ENCODE measurements around the gene MYO1E. TPM values are rescaled to one million over a fixed set of nuclear protein-coding genes. Genes with fewer than 3 reads are reported as not detected.

The MYO1E gene
- total and polyA plus RNA-seq, 2 of the 4 experiments (the other 2 are of a cell fraction) = 13.4 to 37.3 TPM

DNA sequence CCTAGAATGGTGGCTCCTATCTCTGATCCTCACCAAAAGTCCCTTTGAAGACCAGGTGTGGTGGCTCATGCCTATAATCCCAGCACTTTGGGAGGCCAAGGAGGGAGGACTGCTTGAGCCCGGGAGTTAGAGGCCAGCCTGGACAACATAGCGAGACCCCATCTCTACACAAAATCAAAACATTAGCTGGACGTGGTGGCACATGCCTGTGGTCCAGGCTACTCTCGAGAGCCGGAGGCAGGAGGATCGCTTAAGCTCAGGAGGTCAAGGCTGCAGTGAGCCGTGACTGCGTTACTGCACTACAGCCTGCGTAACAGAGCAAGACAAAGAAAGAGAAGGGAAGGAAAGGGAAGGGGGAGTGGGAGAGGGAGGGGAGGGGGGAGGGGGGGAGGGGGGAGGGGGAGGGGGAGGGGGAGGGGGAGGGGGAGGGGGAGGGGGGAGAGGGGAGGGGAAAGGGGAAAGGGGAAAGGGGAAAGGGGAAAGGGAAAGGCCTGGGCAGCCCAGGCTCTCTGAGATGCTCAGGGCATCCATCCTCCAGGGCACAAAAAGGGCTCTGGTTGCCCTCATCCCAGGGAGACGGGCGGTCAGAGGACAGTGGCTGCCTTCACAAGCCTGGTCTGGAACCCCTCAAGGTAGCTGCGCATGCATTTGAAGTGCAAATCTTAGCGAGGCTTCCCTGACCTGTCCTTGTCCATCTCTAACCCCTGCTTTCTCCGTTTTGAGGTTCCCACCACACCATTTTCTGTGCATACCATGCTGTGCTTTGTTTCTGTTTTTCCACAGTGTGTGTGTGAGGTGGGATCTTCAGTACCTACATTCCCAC is 89.9 kb downstream of the MYO1E start:
- H2BK20ac ChIP-seq (ENCODE audit: low read depth, low read length) = no peak overlapping the region
- peaks cover 16% of the 10 kb centered on the region for H3K9me1 ChIP-seq (ENCODE audit: insufficient read depth, low read length)
- DNase-seq (no peak), ATAC-seq (ENCODE audit: low read depth) (no peak)
- H4K91ac ChIP-seq (ENCODE audit: insufficient read depth, low read depth, low read length) = no peak overlapping the region
- H3K9me3 ChIP-seq (ENCODE audit: control insufficient read depth, insufficient read depth, low read length) = no peaks in the 10 kb centered on the region
- H2AK5ac ChIP-seq (ENCODE audit: low read depth, low read length) = no peak overlapping the region
- H3K4me3 ChIP-seq (ENCODE audit: insufficient read depth, low read depth, low read length) = no peak overlapping the region
- no peaks in the 10 kb centered on the region for H3K27me3 ChIP-seq (ENCODE audit: control insufficient read depth, insufficient read depth, low read length)
- 94% methylated on average over 2 of the region's 14 CpGs; no CpG with 5 or more reads in 1 of the 2 experiments for WGBS, 2 experiments (ENCODE audit: extremely low coverage in 2 of 2, insufficient read length in 1 of 2)
- in situ Hi-C loops (cut with MboI; ENCODE audit: low sequenced_read_pairs) (no loop called here), intact Hi-C loops (cut with micrococcal nuclease) (no loop called here), dilution Hi-C loops (cut with HindIII; ENCODE audit: low sequenced_read_pairs, unreplicated experiment) (no loop called here)
- no peak overlapping the region for H4K5ac ChIP-seq (ENCODE audit: low read depth, low read length)
- H3K56ac ChIP-seq (ENCODE audit: extremely low read depth, insufficient read depth, low read length) = no peak overlapping the region
- 0 out of 2 replicates have a peak, but pooled peaks cover 8% of the 10 kb centered on the region for H4K20me1 ChIP-seq (ENCODE audit: insufficient read depth, low read length)
- no peak overlapping the region for H2AFZ ChIP-seq (replicated peaks; ENCODE audit: low read length, poor library complexity)
- no peak overlapping the region for H3K4ac ChIP-seq (ENCODE audit: low read depth, low read length)
- no peak overlapping the region for H3K27ac ChIP-seq (ENCODE audit: insufficient read depth, low read length)
- no peak overlapping the region for H4K8ac ChIP-seq (ENCODE audit: low read depth in 2 of 2, low read length in 2 of 2)
- H2BK15ac ChIP-seq (ENCODE audit: low read depth, low read length) = no peak overlapping the region
- TF ChIP-seq MAFK (IDR thresholded peaks at IDR 0.05; ENCODE audit: low read depth, low read length) (no peak), SMC3 (IDR thresholded peaks at IDR 0.05; ENCODE audit: low read depth, low read length) (no peak), MXI1 (IDR thresholded peaks at IDR 0.05; ENCODE audit: borderline replicate concordance, low read depth, low read length) (no peak), RAD21 (IDR thresholded peaks at IDR 0.05; ENCODE audit: low read length) (no peak), CEBPB (IDR thresholded peaks at IDR 0.05; ENCODE audit: low read depth, low read length) (no peak), RFX5 (IDR thresholded peaks at IDR 0.05; ENCODE audit: low read depth, low read length) (no peak), RCOR1 (IDR thresholded peaks at IDR 0.05; ENCODE audit: insufficient replicate concordance, low read length) (no peak), BHLHE40 (IDR thresholded peaks at IDR 0.05; ENCODE audit: low read depth, low read length) (no peak), NFE2L2 (IDR thresholded peaks at IDR 0.05; ENCODE audit: low read depth, low read length) (no peak), FOS (IDR thresholded peaks at IDR 0.05; ENCODE audit: low read depth, low read length) (no peak), MAZ (IDR thresholded peaks at IDR 0.05; ENCODE audit: borderline replicate concordance, low read depth, low read length) (no peak), POLR2A (IDR thresholded peaks at IDR 0.05; ENCODE audit: low read depth, low read length) (no peak)
- TF ChIP-seq, protein P1, sequence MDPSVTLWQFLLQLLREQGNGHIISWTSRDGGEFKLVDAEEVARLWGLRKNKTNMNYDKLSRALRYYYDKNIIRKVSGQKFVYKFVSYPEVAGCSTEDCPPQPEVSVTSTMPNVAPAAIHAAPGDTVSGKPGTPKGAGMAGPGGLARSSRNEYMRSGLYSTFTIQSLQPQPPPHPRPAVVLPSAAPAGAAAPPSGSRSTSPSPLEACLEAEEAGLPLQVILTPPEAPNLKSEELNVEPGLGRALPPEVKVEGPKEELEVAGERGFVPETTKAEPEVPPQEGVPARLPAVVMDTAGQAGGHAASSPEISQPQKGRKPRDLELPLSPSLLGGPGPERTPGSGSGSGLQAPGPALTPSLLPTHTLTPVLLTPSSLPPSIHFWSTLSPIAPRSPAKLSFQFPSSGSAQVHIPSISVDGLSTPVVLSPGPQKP (IDR thresholded peaks at IDR 0.05; ENCODE audit: borderline replicate concordance, low read depth, low read length) = no peak
- H2BK5ac ChIP-seq (ENCODE audit: low read depth, low read length, poor library complexity, severe bottlenecking) = no peak overlapping the region
- H3K36me3 ChIP-seq (ENCODE audit: control insufficient read depth, insufficient read depth, low read length) = no peaks in the 10 kb centered on the region
- H3K79me1 ChIP-seq (ENCODE audit: low read depth in 1 of 2, low read length in 2 of 2) = peaks cover 56 to 64% of the 10 kb centered on the region in 2 experiments
- H3K14ac ChIP-seq (replicated peaks; ENCODE audit: low read depth, low read length) = no peak overlapping the region
- H2BK120ac ChIP-seq (ENCODE audit: low read depth, low read length) = no peak overlapping the region
- no peak overlapping the region for H2AK9ac ChIP-seq (replicated peaks; ENCODE audit: low read depth, low read length, poor library complexity)
- BruUV-seq (replicated peaks) = no TSS peak
- ChIA-PET POLR2A (ENCODE audit: unreplicated experiment) (no interaction called here), CTCF (no interaction called here)
- no peak overlapping the region for H3K23ac ChIP-seq (ENCODE audit: low read depth, low read length)
- no peak overlapping the region for H3K18ac ChIP-seq (ENCODE audit: low read depth, low read length)
- H3K4me2 ChIP-seq (ENCODE audit: low read depth, low read length) = no peak overlapping the region
- H3K9ac ChIP-seq (ENCODE audit: low read depth, low read length) = no peak overlapping the region
- H3K4me1 ChIP-seq (ENCODE audit: control insufficient read depth, insufficient read depth, low read length) = peaks cover 2% of the 10 kb centered on the region; the same call in 1 of the 2 replicates

All from IMR-90 (cell line).